Umbilical cord (tissue), 2 donors: ENCODE results near the gene CDKL5. TPM values are rescaled to one million over a fixed set of nuclear protein-coding genes. Genes with fewer than 3 reads are reported as not detected.
"Not testable (repeated sequence)": the region's sequence is repeated elsewhere in the genome, so short reads cannot be mapped to it uniquely, and the experiment has no call there.

Source experiments
- DNase-seq: peaks from one replicate; pipeline ENCODE4 v3.0.0-alpha.2; 2015; ENCODE audit warnings: low spot score
- total RNA-seq: library from RNA; depleted of rRNA; stranded (reverse); fragments of >200 nt; gene quantifications from one replicate; pipeline ENCODE4 v1.2.3, GENCODE V29; 2014; ENCODE audit warnings: low replicate concordance; ENCODE audit not compliant: insufficient read depth

Gene CDKL5
- 5.8 TPM for total RNA-seq

DNA sequence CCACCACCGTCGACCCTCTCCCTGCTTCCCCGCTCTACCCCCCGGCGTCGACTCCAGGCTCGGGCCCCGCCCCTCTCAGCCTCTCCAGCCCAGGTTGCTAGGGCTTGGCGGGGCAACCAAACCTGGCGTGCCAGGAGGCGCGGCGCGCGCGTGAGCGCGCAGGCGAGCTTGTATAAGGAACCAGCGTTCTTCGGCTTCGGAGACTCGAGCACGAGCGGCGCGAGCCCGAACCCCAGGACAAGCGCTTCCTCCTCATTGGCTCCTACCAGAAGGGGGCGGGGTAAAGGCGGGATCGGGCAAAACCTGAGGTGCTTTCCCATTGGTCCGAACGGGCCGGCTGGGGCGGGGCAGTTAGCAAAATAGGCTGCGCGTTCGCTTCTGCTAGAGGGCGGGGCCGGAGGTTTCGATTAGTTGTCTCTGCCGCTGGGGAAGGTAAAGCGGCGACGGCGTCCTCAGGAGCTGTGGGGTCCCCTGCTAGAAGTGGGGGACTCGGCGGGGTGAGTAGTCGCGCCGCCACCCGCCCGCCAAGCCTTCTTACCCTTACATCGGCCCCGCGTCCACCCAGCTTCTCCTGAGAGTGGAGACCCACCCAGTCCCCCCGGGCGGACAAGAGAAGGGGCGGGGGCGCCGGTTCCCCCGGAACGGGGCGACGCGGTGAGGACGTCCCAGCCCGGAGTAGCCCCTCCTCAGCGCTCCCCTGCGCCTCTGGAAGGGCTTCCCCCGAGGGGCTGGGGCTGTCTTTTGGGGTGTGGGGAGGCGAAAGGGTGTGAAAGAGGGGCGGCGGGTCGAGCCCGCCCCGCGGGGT, at the start of gene CDKL5:
Gene CDKL5, plus strand, starts transcription at position 410 of the 805 bp plus-strand sequence. CDS start 81,489 bp downstream, outside the sequence.
- peak; percentile 98 for DNase-seq

DNA sequence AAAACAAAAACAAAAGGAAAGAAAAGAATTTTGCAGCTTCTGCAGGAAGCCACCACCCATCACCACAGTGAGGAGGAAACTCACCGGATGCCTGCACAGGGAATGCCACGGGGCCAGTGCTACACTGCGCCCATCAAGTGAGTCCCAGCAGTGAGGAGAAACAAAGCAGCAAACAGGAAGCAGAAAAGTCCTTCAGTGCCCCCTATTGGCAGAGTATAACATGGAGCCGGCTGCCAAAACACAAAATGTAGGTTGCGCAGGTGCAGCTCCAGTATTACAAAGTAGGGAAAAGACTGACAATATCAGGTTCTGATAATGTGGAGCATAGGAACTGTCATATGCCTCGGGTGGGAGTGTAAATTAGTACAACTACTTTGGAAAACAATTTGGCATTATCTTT, 47.6 kb upstream of the CDKL5 start:
- no peak for DNase-seq

DNA sequence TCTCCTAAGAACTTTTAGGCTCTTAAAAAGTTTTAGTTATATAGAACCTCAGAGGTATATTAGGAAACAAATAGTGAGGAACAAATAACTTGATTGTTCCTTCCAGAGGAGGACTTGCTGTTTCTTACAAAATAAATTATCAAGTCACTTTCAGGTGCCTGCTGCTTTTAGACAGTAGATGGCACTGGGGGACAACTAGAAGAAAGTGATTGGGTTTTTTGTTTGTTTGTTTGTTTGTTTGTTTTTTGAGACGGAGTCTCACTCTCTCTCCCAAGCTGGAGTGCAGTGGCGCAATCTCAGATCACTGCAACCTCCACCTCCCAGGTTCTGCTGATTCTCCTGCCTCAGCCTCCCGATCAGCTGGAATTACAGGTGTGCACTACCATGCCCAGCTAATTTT, 35.4 kb upstream of the CDKL5 start:
- DNase-seq: no peak

DNA sequence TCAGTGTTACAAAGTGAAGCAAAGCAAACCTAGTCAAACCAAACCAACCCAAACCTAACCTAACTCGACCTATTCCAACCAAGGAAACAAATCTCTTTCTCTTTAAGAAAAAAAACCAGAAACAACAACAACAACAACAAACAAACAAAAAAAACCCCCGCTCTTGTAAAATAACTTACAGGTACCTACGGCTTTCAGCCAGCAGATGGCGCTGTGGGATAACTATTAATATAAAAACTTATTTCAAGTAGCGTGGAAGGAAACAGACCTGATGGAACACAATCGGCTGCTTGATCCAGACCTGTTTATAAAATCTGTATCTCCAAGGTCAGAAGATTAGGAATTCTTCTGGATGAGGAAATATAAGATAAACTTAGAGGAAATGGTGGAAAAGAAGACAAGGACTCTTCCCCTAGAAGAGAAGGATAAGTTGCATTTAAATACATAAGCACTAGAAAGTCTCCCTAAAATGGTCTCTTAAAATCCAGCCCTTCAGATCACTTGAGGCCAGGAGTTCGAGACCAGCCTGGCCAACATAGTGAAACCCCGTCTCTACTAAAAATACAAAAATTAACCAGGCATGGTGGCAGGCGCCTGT, 34.4 kb upstream of the CDKL5 start:
- DNase-seq: peak; percentile 34

DNA sequence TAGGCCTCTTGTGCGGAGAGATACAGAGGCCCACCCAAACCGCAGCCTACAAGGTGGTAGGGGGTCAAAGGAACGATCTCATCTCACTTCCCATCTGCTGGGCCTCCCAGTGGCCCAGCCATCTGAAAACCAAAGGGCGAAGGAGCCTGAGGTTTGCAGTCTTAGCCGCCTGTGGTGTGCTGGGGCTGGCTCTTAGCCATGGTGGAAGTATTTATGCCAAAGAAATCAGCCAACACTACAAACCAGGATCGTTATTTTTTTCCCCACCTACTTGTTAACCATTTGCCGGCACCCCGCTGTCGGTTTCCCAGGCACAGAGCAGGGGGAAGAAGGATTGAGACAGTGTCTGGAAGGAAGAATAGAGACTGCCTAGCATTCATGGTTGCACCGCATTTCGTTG, 30.9 kb upstream of the CDKL5 start:
- DNase-seq: no peak

DNA sequence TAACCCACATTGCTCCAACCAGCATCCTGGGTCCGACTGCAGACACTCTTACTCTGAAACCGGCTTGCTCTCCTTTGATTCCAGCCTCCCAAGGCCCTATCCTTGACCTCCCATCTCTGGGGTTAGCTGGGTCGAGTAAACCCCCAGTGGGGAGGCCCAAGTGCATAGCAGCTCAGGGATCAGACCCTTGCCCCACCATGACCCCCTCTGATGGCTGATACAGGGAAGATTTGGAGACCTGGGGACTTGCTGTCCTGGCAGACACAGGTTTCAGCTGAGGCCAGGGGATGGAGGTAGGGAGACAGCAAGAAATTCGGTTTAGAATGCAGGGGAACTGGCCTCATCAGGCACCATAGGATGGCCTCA, 23.6 kb upstream of the CDKL5 start:
- no peak for DNase-seq

DNA sequence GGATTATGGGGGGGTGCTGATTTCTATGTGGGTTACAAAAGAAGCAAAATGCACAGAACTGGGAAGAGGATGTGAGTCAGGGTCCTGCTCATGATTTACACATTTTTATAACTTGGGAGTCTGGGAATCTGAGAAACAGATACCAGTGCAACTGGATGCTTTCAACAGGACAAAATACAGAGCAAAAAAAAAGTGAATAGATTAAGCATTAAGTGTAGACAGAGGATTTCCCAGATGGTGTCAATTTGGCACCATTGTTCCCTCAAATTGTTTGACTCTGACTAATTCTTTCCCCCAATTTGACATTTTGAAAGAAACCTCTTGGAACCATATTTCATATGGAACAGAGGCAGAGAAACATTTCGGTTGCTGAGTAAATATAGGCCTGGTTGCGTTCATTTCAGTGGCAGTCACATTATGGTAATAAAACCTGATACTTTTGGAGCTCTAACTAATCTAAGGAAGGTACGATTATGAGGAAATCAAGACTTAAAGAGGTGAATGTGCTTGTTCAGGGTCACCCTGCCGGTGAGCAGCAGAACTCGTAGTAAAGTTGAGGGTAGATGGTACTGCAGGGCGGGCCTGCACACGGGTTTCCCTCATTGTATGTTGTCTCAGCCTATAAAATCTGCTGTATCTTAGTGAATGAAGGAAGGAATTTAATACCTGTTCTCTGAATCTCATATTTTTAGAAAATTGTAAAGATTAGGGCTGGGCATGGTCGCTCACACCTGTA, 18.7 kb upstream of the CDKL5 start:
- DNase-seq: no peak

DNA sequence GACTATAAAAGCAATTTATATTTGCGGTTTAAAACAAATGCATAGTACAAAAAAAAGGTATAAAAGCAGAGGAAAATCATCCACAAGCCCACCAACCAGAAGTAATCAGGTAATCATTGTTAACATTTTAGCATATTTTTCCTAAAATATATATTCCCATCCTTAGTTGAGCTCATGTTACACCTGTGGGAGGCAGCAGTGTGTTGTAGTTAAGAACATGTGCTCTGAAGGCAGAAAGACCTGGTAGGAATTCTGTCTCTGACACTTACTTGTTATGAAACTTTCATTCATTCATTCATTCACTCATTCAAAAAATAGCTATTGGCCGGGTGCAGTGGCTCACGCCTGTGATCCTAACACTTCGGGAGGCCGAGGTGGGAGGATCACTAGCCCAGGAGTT, 15.4 kb upstream of the CDKL5 start:
- peak; percentile 6 for DNase-seq

DNA sequence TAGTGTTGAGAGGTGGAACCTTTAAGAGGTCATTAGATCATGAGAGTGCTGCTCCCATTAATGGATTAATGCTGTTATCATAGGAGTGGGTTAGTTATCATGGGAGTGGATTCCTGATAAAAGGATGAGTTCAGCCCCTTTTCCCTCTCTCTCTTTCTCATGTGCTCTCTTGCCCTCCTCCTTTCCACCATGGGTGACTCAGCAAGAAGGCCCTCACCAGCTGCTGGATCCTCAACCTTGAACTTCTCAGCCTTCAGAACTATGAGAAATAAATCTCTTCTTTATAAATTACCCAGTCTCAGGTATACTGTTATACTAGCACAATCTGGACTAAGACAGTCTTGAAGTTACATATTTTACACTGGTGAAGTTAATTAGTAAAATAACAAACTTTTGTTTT, 10.0 kb upstream of the CDKL5 start:
- DNase-seq: no peak

DNA sequence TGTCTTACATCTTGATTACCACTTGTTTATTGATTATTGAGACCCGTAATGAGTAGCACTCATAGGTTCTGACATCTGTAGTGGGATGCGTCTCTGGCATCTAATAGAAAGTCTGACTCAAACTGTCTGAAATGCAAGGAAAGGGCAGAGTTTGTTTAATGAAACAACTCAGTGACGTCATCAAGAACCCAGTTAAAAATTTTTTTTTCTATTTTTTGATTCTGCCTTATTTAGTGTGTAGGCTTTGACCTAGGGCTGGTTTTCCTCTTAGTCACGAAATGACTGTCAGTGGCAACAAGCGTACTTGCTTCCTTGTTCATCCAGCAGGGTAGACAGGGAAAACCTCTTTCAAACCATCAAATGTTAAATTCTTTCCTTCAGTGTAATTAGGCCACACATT, 3.1 kb upstream of the CDKL5 start:
- peak; percentile 1 for DNase-seq

DNA sequence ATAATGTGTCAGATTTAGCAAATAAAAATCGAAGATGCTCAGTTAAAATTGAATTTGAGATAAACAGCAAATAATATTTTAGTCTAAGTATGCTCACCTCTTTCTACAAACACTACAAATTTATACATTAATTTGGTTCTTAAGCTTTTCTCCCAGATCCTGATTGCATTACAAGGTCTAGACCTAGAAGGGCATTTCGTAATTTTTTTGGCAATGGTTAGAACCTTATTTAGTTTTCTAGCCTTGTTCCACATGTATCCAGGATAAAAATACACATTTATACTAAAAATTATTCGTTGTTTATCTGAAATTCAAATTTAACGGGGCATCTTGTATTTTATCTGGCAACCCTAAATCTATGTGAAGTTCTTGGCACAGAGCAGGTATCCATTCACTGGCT, 2.5 kb upstream of the CDKL5 start:
- no peak for DNase-seq

DNA sequence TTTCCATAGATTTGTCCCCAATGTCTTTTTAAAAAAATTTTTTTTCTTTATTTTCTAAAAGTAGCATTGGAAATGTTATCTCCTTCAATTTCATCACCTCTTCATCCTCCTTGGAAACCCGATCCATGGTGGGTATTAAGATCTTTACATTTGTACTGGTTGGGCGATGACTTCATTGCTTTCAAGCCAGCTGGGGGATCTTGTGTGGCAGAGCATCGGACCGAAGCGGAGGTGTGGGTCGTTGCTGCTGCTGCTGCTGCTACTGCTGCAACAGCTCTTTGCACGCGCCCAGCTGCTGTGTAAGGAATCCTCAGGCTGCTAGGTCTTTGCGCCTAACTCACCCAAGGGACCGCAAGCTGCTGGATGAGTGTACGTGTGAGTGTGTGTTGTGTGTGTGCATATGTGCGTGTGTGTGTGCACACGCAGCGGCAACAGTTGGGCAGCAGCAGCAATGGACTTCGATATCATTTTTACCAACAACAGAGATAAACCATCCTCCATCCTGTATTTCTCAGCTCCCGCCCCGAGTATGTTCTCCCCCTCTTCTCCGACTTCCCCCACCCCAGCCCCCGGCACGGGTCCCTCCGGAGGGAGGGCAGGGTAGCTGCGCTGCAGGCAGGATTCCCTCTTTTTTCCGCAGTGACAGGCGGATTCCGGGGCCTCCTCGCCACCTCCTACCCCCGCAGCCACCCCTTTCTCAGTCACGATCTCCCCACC, 768 bp upstream of the CDKL5 start:
- peak; percentile 50 for DNase-seq

DNA sequence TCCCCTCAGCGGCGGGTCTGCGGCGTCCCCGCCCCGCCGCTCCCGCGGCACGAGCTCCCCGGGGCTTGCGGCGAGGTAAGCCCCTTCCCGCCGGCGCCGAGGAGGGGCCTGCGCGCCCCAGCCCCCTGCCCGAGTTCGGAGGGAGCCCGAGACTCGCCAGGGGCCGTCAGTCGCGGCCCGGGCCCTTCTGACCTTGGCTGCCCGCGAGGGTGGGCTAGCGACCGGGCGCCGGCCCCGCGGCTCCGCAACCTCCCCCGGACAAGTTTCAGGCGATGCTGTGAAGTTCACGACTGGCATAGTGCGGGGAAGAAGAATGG, 554 bp downstream of the CDKL5 start:
- peak; percentile 1 for DNase-seq

DNA sequence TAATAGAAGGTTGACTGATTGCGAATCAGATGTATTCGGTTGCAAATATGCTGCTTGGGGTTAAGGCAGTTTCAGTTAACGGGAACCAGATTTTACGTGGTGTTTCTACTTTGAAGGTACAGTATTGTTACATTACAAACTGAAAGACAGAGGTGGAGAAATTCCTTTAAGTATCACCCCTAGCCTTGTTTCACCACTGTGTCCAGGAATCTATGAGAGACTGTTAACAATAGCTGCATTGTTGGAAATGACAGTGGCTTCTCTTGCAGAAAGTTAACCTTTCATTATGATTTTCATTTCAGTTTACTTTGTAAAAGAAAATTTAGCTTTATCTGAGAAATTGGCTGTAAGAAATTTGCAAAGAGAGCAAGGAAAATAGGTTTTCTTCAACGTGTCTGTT, 2.6 kb downstream of the CDKL5 start:
- no peak for DNase-seq

DNA sequence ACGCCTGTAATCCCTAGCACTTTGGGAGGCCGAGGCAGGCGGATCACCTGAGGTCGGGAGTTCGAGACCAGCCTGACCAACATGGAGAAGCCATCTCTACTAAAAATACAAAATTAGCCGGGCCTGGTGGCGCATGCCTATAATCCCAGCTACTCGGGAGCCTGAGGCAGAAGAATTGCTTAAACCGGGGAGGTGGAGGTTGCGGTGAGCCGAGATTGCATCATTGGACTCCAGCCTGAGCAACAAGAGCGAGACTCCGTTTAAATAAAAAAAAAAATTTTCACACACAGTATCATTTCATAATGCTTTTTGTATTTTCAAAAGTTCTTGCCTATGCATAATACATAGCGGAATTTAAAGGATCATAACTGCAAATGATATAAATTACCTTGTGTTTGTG, 7.9 kb downstream of the CDKL5 start:
- DNase-seq: not testable (repeated sequence)

DNA sequence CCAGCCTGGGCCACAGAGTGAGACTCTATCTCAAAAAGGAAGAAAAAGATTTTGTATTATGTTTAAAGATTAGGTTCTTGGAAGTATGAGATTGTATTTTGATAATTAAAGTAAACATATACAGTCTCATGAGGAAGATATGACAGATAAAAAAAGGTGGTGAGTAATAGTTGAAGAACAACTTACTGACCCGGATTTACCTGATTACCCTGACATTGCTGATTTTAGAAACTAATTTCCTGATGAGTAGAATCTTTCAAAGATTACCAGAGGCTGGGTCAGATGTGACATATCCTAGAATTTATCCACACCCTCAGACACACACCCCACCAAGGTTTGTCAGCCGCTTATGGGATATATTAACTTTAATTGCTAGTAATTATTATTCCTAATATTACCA, 9.5 kb downstream of the CDKL5 start:
- DNase-seq: no peak

DNA sequence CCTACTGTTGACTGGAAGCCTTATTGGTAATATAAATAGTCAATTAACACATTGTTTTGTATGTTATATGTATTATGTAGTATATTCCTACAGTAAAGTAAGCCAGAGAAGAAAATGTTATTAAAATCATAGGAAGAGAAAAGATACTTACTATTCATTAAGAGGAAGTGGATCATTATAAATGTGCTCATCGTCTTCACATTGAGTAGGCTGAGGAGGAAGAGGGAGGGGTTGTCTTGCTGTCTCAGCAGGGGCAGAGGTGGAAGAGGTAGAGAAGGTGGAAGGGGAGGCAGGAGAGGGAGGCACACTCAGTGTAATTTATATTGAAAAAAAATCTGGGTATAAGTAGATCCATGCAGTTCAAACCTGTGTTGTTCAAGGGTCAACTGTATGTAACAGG, 10.6 kb downstream of the CDKL5 start:
- DNase-seq: no peak

DNA sequence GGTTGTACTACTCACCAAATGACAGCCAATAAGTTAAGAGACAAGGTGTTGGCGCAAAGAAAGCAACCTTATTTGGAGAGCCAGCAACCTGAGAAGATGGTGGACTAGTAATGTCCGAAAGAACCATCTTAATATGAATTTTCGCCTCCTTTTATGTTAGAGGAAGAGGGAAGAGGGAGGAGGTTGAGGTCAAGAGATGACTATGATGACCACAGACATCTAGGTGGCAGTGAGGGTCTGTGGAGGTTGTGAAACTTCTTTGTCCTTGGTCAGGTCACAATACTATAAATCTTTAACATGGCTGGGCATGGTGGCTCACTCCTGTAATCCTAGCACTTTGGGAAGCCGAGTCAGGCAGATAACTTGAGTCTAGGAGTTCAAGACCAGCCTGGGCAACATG, 15.4 kb downstream of the CDKL5 start:
- no peak for DNase-seq

DNA sequence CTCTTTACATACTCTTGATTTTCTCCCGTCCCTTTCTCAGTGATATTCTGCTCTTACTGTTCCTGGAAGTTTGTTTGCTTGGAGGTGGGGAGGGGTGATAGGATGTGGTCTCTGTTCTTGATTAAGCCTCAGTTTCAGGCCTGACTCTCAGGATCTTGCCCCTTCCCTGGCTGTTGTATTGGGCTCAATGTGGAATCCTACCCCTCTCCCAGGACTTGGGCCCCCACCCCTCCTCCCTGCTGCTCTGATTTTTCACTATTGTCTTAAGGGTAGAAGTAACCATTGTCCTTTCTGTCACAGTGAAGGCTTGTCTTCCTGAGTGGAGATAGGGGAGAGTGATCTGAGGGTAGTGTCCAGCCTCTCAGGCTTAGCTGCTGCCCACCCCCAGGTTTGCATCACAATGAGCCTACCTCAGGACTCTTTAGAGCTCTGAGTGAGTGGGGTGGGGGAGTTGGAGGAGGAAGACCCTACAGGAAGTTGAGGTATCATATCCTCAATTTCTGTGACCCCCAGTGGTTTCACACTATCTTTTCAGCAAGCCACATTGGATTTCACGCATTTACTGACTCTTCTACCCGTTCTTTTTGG, 16.5 kb downstream of the CDKL5 start:
- no peak for DNase-seq

DNA sequence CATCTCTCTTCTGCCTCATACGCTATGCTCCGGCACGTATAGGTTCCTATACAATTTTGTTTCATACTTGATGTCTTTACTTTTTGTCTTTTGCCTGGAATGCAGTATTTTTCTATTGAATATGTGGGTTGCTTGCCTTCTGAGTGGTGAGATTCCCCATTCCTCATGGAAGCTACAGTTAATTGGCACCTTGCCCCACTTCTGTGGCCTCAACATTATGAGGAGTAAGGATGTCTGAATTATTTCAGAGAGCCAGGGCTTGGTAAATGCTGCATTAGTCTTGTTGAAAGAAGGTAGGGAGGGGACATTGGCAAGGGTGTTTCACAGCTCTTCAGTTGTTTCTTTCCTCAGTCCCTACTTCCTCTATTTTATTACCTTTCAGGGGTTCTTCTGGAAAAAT, 23.0 kb downstream of the CDKL5 start:
- no peak for DNase-seq

DNA sequence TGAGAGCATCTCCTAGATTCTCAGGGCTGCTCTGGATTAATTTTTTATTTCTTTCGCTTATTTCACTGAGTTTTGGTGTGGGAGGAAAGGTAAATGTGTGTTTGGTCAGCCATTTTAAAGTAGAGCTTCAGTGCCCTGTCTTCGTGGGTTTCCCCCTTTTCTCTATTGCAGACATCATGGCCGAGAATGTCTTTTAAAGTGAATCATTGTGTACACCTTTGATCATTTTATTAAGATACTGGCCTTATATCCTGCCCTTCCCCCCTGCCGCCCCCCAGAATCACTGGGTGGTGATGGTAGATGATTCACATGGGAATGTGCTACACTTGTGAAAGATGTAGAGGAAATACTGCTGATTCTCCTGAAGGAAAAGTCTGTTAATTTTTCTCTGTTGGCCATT, 23.8 kb downstream of the CDKL5 start:
- DNase-seq: no peak

DNA sequence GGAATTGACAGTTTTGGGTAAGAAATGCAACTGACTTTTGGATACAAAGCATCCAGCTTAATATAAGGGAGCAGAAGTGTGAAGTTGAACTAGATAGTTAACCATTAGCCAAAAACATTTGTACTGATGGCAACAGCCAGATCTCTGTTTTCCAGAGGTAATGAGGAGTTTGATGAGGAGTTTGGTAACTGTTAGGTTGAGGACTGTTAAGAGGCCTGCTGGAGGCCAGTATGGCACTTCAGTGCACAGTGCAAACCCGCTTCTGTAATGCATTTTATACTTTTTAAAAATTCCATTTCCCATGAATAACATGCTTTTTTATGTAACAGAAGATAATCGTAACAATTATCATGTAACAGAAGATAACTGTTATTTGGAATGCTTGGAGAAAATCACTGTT, 30.0 kb downstream of the CDKL5 start:
- no peak for DNase-seq
